ENCODE measurements around the gene MCL1.

DNA sequence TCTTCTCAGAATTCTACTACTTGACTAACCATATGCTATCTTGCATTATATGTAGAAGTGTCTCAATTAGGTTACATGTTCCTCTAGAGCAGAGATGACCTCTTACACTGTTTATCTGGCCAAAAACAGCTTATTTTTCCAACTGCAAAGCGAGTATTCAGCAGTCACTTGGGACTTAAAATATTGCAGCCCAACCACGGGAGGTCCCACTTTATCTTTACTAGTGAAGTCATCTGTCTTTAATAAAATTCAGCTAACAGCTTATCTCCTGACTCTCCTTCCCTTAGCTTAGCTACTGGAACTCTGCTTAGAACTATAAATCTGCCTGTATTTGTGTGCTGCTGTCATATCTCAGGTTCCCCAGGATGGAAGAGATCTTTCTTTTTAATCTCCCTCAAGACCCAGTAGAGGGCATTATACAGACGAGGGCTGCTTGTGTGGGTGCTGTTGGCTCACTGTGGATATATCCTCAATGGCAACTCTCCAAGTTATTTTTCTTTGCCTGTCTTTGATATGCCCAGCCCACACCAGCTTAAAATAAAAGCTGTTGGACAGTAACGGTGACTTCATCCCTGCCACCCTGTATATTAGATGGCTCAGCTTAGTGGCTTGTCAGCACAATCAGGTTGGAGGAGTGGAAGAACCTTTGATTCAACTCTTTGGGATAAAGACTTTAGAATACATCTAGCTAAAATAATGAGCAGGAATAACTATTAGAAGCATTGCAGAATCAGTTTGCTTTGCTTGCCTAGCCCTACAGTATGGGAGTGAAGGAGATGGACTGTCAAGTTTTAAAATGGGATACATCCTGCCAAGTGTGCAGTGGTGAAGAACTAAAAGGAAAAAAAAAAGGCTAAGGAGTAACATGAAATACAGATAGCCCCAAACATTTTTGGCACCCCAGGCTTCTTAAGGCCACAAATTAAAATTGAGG lies 40.4 kb upstream of the MCL1 start:
- TF ChIP-seq, protein P1, sequence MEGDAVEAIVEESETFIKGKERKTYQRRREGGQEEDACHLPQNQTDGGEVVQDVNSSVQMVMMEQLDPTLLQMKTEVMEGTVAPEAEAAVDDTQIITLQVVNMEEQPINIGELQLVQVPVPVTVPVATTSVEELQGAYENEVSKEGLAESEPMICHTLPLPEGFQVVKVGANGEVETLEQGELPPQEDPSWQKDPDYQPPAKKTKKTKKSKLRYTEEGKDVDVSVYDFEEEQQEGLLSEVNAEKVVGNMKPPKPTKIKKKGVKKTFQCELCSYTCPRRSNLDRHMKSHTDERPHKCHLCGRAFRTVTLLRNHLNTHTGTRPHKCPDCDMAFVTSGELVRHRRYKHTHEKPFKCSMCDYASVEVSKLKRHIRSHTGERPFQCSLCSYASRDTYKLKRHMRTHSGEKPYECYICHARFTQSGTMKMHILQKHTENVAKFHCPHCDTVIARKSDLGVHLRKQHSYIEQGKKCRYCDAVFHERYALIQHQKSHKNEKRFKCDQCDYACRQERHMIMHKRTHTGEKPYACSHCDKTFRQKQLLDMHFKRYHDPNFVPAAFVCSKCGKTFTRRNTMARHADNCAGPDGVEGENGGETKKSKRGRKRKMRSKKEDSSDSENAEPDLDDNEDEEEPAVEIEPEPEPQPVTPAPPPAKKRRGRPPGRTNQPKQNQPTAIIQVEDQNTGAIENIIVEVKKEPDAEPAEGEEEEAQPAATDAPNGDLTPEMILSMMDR (optimal IDR thresholded peaks at IDR 0.05 in 1 of 3, IDR thresholded peaks at IDR 0.05 in 1 of 3, conservative IDR thresholded peaks at IDR 0.05 in 1 of 3; ENCODE audit: extremely low read depth in 1 of 3, insufficient read depth in 2 of 3, low read length in 3 of 3), result peak; percentile 37 to 57 (median 55)
- no peak for TF ChIP-seq EZH2 (IDR thresholded peaks at IDR 0.05; ENCODE audit: low read length)
